ENCODE data around the gene FRMPD4. TPM values are rescaled to one million over a fixed set of nuclear protein-coding genes. Genes with fewer than 3 reads are reported as not detected.
A peak's percentile ranks its signal among the peaks of the same experiment; 100 is the strongest.
"Not testable (repeated sequence)": the region's sequence is repeated elsewhere in the genome, so short reads cannot be mapped to it uniquely, and the experiment has no call there.

Gene FRMPD4
- total RNA-seq, 1 donor from 2014 or later: 0.07 TPM

DNA sequence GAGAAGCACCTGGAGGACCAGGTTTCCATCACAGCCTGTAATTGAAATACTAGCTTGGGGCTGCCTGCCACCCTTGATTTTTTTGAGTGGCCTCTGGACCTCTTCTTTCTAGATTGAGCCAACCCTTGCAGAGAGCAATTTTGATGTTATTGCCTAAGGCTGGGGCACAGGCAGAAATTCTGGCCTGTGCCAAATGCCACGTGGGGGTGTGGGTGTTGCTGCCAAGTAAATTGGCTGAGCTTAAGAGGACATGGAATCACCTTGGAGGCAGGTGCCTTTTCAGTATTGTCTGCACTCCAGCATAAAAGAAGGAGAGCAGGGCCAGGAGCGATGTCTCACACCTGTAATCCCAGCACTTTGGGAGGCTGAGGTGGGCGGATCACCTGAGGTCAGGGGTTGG is 366.9 kb downstream of the FRMPD4 start:
- peaks cover 2% of the 10 kb centered on the region for H3K27me3 Mint-ChIP-seq (ENCODE audit: low read depth)
- TF ChIP-seq, protein P1, sequence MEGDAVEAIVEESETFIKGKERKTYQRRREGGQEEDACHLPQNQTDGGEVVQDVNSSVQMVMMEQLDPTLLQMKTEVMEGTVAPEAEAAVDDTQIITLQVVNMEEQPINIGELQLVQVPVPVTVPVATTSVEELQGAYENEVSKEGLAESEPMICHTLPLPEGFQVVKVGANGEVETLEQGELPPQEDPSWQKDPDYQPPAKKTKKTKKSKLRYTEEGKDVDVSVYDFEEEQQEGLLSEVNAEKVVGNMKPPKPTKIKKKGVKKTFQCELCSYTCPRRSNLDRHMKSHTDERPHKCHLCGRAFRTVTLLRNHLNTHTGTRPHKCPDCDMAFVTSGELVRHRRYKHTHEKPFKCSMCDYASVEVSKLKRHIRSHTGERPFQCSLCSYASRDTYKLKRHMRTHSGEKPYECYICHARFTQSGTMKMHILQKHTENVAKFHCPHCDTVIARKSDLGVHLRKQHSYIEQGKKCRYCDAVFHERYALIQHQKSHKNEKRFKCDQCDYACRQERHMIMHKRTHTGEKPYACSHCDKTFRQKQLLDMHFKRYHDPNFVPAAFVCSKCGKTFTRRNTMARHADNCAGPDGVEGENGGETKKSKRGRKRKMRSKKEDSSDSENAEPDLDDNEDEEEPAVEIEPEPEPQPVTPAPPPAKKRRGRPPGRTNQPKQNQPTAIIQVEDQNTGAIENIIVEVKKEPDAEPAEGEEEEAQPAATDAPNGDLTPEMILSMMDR (conservative IDR thresholded peaks at IDR 0.05): no peak
- no peaks in the 10 kb centered on the region for H3K4me1 Mint-ChIP-seq
- H3K9me3 Mint-ChIP-seq: peaks cover 4% of the 10 kb centered on the region
- no peak overlapping the region for H3K27ac Mint-ChIP-seq (ENCODE audit: unreplicated experiment)
- no peak for DNase-seq (ENCODE audit: low read depth, low spot score)
- H3K4me3 Mint-ChIP-seq: no peak overlapping the region
- H3K36me3 Mint-ChIP-seq (ENCODE audit: low read depth): no peaks in the 10 kb centered on the region

DNA sequence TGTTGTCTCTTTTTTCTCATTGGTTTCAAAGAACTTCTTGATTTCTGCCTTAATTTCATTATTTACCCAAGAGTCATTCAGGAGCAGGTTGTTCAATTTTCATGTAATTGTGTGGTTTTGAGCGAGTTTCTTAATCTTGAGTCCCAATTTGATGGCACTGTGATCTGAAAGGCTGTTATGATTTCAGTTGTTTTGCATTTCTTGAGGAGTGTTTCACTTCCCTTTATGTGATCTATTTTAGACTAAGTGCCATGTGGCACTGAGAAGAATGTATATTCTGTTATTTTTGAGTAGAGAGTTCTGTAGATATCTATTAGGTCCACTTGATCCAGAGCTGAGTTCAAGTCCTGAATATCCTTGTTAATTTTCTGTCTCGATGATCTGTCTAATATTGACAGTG is 377.1 kb downstream of the FRMPD4 start:
- not testable (repeated sequence) for H3K4me1 Mint-ChIP-seq; H3K36me3 Mint-ChIP-seq (ENCODE audit: low read depth); H3K4me3 Mint-ChIP-seq; H3K27me3 Mint-ChIP-seq (ENCODE audit: low read depth); H3K27ac Mint-ChIP-seq (ENCODE audit: unreplicated experiment); DNase-seq (ENCODE audit: low read depth, low spot score)
- peaks cover 31% of the 10 kb centered on the region for H3K9me3 Mint-ChIP-seq

DNA sequence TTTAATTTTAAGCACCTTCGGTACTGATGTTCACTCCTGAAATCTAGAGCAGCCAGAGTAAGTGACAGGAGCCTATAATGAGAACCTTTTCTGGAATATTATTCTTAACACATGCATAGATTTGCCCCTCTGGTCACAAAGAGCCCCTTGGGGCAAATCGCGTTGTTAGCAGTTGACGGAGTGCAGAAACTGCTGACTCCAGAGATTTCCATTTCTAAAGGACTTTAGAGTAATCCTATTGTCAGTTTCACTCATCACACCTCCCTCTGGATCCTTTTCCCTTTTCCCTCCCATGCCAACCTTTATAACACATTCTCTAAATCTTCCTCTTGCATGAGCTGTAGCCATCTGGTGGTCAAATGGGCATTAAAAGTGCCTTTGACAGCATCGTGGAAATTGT is 388.0 kb downstream of the FRMPD4 start:
- Mint-ChIP-seq H3K36me3 (ENCODE audit: low read depth) (no peaks in the 10 kb centered on the region), H3K9me3 (peaks cover 11% of the 10 kb centered on the region), H3K27ac (ENCODE audit: unreplicated experiment) (no peak overlapping the region), H3K27me3 (ENCODE audit: low read depth) (no peaks in the 10 kb centered on the region), H3K4me3 (no peak overlapping the region), H3K4me1 (no peaks in the 10 kb centered on the region)
- no peak for DNase-seq (ENCODE audit: low read depth, low spot score)
- TF ChIP-seq, protein P1 (conservative IDR thresholded peaks at IDR 0.05): no peak

DNA sequence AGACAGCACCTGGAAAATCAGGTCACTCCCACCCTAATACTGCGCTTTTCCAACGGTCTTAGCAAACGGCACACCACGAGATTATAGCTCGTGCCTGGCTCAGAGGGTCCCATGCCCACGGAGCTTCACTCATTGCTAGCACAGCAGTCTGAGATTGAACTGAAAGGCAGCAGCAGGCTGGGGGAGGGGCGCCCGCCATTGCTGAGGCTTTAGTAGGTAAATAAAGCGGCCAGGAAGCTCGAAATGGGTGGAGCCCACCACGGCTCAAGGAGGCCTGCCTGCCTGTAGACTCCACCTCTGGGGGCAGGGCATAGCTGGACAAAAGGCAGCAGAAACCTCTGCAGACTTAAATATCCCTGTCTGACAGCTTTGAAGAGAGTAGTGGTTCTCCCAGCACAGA is 399.8 kb downstream of the FRMPD4 start:
- DNase-seq (ENCODE audit: low read depth, low spot score); H3K4me3 Mint-ChIP-seq; H3K27ac Mint-ChIP-seq (ENCODE audit: unreplicated experiment); H3K27me3 Mint-ChIP-seq (ENCODE audit: low read depth); H3K4me1 Mint-ChIP-seq; H3K36me3 Mint-ChIP-seq (ENCODE audit: low read depth): not testable (repeated sequence)
- peaks cover 15% of the 10 kb centered on the region for H3K9me3 Mint-ChIP-seq

DNA sequence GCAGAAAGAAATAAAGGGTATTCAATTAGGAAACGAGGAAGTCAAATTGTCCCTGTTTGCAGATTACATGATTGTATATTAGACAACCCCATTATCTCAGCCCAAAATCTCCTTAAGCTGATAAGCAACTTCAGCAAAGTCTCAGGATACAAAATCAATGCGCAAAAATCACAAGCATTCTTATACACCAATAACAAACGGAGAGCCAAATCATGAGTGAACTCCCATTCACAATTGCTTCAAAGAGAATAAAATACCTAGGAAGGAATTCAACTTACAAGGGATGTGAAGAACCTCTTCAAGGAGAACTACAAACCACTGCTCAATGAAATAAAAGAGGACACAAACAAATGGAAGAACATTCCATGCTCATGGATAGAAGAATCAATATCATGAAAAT is 404.0 kb downstream of the FRMPD4 start:
- DNase-seq (ENCODE audit: low read depth, low spot score); H3K4me1 Mint-ChIP-seq; H3K27me3 Mint-ChIP-seq (ENCODE audit: low read depth); H3K27ac Mint-ChIP-seq (ENCODE audit: unreplicated experiment); H3K4me3 Mint-ChIP-seq; H3K36me3 Mint-ChIP-seq (ENCODE audit: low read depth): not testable (repeated sequence)
- peaks cover 11% of the 10 kb centered on the region for H3K9me3 Mint-ChIP-seq

DNA sequence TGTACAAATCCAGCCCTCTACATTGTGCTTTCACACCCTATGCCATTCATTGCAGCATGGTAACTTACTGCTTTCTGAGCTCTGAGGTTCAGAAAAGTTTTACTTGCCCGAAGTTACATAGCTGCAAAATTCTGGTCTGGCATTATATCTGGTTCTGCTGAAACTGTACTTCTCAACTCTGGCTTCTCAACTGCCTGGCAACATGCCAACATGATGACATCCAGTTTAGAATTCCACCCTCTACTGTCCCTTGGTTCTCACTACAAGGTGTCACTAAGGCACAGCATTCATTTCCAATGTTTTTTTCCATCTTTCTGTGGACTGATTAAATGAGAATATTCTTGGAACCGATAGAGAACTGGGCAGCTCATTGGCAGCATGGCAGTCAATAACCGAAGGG is 410.1 kb downstream of the FRMPD4 start:
- TF ChIP-seq, protein P1 (conservative IDR thresholded peaks at IDR 0.05): no peak
- DNase-seq (ENCODE audit: low read depth, low spot score): no peak
- no peak overlapping the region for H3K4me3 Mint-ChIP-seq
- peaks cover 2% of the 10 kb centered on the region for H3K9me3 Mint-ChIP-seq
- H3K27me3 Mint-ChIP-seq (ENCODE audit: low read depth): peaks cover 7% of the 10 kb centered on the region
- no peaks in the 10 kb centered on the region for H3K4me1 Mint-ChIP-seq
- no peak overlapping the region for H3K27ac Mint-ChIP-seq (ENCODE audit: unreplicated experiment)
- H3K36me3 Mint-ChIP-seq (ENCODE audit: low read depth): no peaks in the 10 kb centered on the region

DNA sequence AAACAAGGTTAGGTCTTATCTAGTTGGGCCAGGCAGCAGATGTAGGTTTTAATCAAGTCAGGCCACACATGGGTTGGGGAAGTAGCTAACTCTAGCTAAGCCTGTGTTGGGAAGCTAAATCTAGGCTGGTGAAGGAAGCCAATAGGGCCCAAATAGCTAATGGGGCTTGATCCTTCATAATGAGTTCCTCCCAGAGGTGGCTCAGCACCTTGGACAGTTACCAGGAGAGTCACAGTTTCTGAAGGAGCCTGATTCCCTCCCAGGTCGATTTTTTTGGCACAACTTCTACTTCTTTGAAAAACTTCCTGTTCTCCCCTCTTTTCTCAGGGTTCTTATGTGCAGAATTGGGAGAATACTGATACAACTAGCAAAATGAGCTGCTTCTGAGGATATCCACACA is 410.5 kb downstream of the FRMPD4 start:
- peaks cover 7% of the 10 kb centered on the region for H3K27me3 Mint-ChIP-seq (ENCODE audit: low read depth)
- DNase-seq (ENCODE audit: low read depth, low spot score): peak; percentile 12
- H3K9me3 Mint-ChIP-seq: peaks cover 2% of the 10 kb centered on the region
- H3K4me3 Mint-ChIP-seq: no peak overlapping the region
- no peaks in the 10 kb centered on the region for H3K36me3 Mint-ChIP-seq (ENCODE audit: low read depth)
- H3K4me1 Mint-ChIP-seq: no peaks in the 10 kb centered on the region
- no peak overlapping the region for H3K27ac Mint-ChIP-seq (ENCODE audit: unreplicated experiment)
- TF ChIP-seq, protein P1 (conservative IDR thresholded peaks at IDR 0.05): no peak
